Measurements from ENCODE around the gene EPS15.
"Not testable (repeated sequence)": the region's sequence is repeated elsewhere in the genome, so short reads cannot be mapped to it uniquely, and the experiment has no call there.

The EPS15 gene

DNA sequence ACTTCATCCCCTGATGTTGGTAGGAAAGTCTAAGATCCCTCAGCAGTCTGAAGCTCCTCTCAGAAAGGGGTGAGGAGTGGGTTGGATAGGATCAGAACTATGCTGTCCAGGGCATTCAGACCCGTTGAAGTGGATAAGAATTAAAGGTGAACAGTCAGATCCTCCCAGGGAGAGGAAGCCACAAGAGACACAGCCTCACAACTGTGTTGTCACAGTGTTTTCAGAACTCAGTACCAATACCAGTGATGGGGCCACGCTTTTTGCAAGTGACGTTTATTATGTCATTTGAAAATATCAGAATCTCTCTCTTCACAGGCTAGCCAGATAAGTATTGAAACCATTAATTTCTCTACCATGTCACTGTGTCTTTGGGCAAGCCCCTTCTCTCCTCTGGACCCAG lies 15.4 kb upstream of the EPS15 start:
- Histone ChIP-seq H3K27me3 (ENCODE audit: insufficient read depth, low read length) (no peaks in the 10 kb centered on the region), H3K27ac (ENCODE audit: low read depth, low read length, poor library complexity, severe bottlenecking) (peak overlapping the region; percentile 4), H3K79me2 (ENCODE audit: insufficient read depth, low read length) (no peaks in the 10 kb centered on the region), H4K20me1 (ENCODE audit: insufficient read depth, low read length) (no peaks in the 10 kb centered on the region), H3K36me3 (ENCODE audit: insufficient read depth, low read length) (no peaks in the 10 kb centered on the region), H3K9ac (ENCODE audit: low read length) (no peak overlapping the region; the same call in 1 of the 2 replicates), H3K9me2 (ENCODE audit: low read depth, low read length) (no peaks in the 10 kb centered on the region), H2AFZ (ENCODE audit: low read length) (peak overlapping the region; percentile 43; the same call in 1 of the 2 replicates), H3K4me3 (ENCODE audit: low read depth, low read length, poor library complexity, severe bottlenecking) (no peak overlapping the region), H3K4me2 (ENCODE audit: low read length) (peak overlapping the region; percentile 0; the same call in 1 of the 2 replicates), H3K4me1 (ENCODE audit: insufficient read depth, low read length, severe bottlenecking) (peaks cover 12% of the 10 kb centered on the region), H3K9me3 (ENCODE audit: low read length) (no peaks in the 10 kb centered on the region), H3F3A (ENCODE audit: insufficient read depth, low read length) (no peaks in the 10 kb centered on the region)
- TF ChIP-seq EZH2 (IDR thresholded peaks at IDR 0.05; ENCODE audit: borderline replicate concordance, low read length) (no peak), CTCF (IDR thresholded peaks at IDR 0.05; ENCODE audit: low read length) (no peak)

DNA sequence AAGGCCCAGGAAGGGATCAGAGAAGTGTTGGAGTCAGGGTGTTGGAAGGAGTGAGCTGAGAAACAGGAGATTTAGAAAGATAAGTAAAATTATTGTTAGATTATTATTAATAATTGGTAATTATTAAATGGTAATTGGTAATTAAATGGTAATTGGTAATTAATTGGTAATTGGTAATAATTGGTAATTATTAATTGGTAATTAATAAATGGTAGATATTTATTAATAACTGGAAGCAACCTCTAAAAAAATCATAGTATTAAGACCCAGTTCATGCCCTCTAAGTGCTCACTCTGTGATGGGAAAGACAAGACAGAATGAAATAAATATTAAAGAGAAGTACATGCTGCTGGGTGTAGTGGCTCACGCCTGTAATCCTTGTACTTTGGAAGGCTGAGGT lies 13.8 kb upstream of the EPS15 start:
- no peaks in the 10 kb centered on the region for H3F3A ChIP-seq (ENCODE audit: insufficient read depth, low read length)
- TF ChIP-seq EZH2 (IDR thresholded peaks at IDR 0.05; ENCODE audit: borderline replicate concordance, low read length), result no peak
- H3K4me3 ChIP-seq (ENCODE audit: low read depth, low read length, poor library complexity, severe bottlenecking), result no peak overlapping the region
- no peaks in the 10 kb centered on the region for H3K36me3 ChIP-seq (ENCODE audit: insufficient read depth, low read length)
- H2AFZ ChIP-seq (ENCODE audit: low read length), result no peak overlapping the region
- no peak overlapping the region for H3K4me2 ChIP-seq (ENCODE audit: low read length)
- H3K9me2 ChIP-seq (ENCODE audit: low read depth, low read length), result no peaks in the 10 kb centered on the region
- H3K79me2 ChIP-seq (ENCODE audit: insufficient read depth, low read length), result no peaks in the 10 kb centered on the region
- H4K20me1 ChIP-seq (ENCODE audit: insufficient read depth, low read length), result no peaks in the 10 kb centered on the region
- no peak overlapping the region for H3K27ac ChIP-seq (ENCODE audit: low read depth, low read length, poor library complexity, severe bottlenecking)
- no peaks in the 10 kb centered on the region for H3K27me3 ChIP-seq (ENCODE audit: insufficient read depth, low read length)
- no peaks in the 10 kb centered on the region for H3K9me3 ChIP-seq (ENCODE audit: low read length)
- H3K4me1 ChIP-seq (ENCODE audit: insufficient read depth, low read length, severe bottlenecking), result peaks cover 12% of the 10 kb centered on the region
- no peak overlapping the region for H3K9ac ChIP-seq (ENCODE audit: low read length)

GRCh38 chr1:51530447-51530846 lies 11.4 kb upstream of the EPS15 start:
- H3K4me3 ChIP-seq (ENCODE audit: low read depth, low read length, poor library complexity, severe bottlenecking); H3K9me2 ChIP-seq (ENCODE audit: low read depth, low read length); H3K27ac ChIP-seq (ENCODE audit: low read depth, low read length, poor library complexity, severe bottlenecking); H2AFZ ChIP-seq (ENCODE audit: low read length); H3K9me3 ChIP-seq (ENCODE audit: low read length); H4K20me1 ChIP-seq (ENCODE audit: insufficient read depth, low read length); H3K27me3 ChIP-seq (ENCODE audit: insufficient read depth, low read length); H3K79me2 ChIP-seq (ENCODE audit: insufficient read depth, low read length); H3F3A ChIP-seq (ENCODE audit: insufficient read depth, low read length); H3K4me2 ChIP-seq (ENCODE audit: low read length); H3K36me3 ChIP-seq (ENCODE audit: insufficient read depth, low read length); H3K9ac ChIP-seq (ENCODE audit: low read length): not testable (repeated sequence)
- H3K4me1 ChIP-seq (ENCODE audit: insufficient read depth, low read length, severe bottlenecking), result peaks cover 12% of the 10 kb centered on the region

DNA sequence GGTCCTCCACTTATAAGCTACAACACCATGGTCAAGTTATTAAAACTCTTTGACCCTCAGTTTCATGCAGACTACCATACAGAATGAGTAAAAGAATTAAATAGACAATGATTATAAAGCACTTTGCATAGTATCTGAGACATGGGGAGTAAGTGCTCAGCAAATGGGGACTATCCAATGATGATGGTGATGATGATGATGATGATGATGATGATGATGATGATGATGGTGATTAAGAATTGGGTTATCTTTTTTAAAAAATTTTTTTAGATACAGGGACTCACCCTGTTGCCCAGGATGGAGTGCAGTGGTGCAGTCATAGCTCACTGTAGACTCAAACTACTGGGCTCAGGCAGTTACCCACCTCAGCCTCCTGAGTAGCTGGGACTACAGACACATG lies 8.1 kb upstream of the EPS15 start:
- Histone ChIP-seq H3K9me3 (ENCODE audit: low read length) (no peaks in the 10 kb centered on the region), H3F3A (ENCODE audit: insufficient read depth, low read length) (no peaks in the 10 kb centered on the region), H3K9me2 (ENCODE audit: low read depth, low read length) (no peaks in the 10 kb centered on the region), H3K27ac (ENCODE audit: low read depth, low read length, poor library complexity, severe bottlenecking) (no peak overlapping the region), H3K79me2 (ENCODE audit: insufficient read depth, low read length) (no peaks in the 10 kb centered on the region), H3K9ac (ENCODE audit: low read length) (no peak overlapping the region), H4K20me1 (ENCODE audit: insufficient read depth, low read length) (no peaks in the 10 kb centered on the region), H2AFZ (ENCODE audit: low read length) (no peak overlapping the region), H3K27me3 (ENCODE audit: insufficient read depth, low read length) (no peaks in the 10 kb centered on the region), H3K36me3 (ENCODE audit: insufficient read depth, low read length) (peaks cover 8% of the 10 kb centered on the region; the same call in 1 of the 2 replicates), H3K4me1 (ENCODE audit: insufficient read depth, low read length, severe bottlenecking) (peaks cover 12% of the 10 kb centered on the region), H3K4me3 (ENCODE audit: low read depth, low read length, poor library complexity, severe bottlenecking) (no peak overlapping the region), H3K4me2 (ENCODE audit: low read length) (no peak overlapping the region)
- TF ChIP-seq EZH2 (IDR thresholded peaks at IDR 0.05; ENCODE audit: borderline replicate concordance, low read length) (no peak), CTCF (IDR thresholded peaks at IDR 0.05; ENCODE audit: low read length) (no peak)
